GM21526 (cell line): ENCODE data around the gene DIPK1A.
A peak's percentile ranks its signal among the peaks of the same experiment; 100 is the strongest.

Experiments
- ATAC-seq: cut with Tn5 transposase; IDR thresholded peaks from one replicate; pipeline ENCODE4 v1.9.1; 2021; ENCODE audit warnings: moderate library complexity; ENCODE audit not compliant: unreplicated experiment, low FRiP score

DIPK1A gene

GRCh38 chr1:92816732-92817131 lies 144.5 kb downstream of the DIPK1A start:
- no peak for ATAC-seq

- no peak for ATAC-seq
Measured at GRCh38 chr1:92808381-92808780, 152.9 kb downstream of the DIPK1A start.

DNA sequence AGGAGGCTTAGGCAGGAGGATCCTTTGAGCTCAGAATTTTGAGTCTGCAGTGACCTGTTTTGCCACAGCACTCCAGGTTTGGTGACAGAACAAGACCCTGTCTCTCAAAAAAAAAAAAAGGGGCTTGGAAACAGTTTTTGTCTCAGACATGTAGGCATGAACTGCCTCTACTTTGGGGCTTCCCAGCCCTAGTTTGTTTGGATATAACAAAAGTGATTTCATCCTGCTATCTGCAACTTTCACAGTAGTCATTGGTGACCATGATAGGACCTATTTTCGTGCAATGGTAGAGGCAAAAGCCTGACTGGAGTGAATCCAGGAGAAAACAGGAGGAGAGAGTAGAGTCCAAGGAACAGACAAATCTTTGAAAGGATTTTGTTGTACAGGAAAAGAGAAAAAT lies 156.0 kb downstream of the DIPK1A start:
- no peak for ATAC-seq

DNA sequence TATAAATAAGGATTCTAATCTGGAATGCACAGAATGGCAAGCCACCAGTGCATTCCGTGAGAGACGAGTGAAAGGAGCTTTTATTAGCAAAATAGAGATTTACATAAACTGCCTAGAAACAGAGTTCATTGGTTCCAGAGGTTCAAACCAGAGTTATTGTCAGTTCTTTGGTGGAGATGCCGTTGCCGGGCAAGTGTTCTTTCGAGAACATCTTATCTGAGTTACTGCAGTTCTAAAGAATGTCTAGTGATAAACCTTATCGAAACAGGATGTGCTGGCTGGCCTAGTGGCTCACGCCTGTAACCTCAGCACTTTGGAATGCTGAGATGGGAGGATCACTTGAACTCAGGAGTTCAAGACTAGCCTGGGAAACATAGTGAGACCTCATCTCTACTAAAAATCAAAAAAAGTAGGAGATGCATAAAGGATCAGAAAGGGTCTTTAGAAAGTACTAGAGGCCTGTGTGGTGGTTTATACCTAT lies 156.5 kb downstream of the DIPK1A start:
- ATAC-seq, result peak; percentile 52

GRCh38 chr1:92803140-92803887 lies 157.9 kb downstream of the DIPK1A start:
- no peak for ATAC-seq

- no peak for ATAC-seq
Measured at GRCh38 chr1:92797961-92798360, 163.3 kb downstream of the DIPK1A start.

- no peak for ATAC-seq
Measured at GRCh38 chr1:92797297-92797696, 164.0 kb downstream of the DIPK1A start.

GRCh38 chr1:92795166-92795565 lies 166.1 kb downstream of the DIPK1A start:
- no peak for ATAC-seq

DNA sequence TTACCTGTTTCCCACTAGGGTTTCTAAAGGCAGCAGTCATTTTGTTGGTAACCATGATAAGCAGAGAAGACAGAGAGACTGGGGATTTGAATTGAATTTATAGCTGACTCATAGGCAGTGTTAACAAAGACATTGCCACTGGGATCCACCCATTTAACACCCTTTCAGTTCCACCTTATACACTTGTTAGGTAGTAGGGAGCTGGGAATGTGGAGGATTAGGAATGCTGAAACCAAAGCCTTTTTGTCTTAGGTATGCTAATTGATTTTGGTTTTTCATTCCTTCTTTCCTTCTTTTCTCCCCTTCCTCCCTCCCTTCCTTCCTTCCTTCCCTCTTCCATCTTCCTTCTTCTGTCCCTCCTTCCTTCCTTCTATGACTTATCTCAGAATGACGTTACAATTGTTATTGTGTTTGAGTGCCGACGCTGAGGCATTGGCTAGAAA lies 168.9 kb downstream of the DIPK1A start:
- ATAC-seq, result no peak
